GM10248 (cell line): ENCODE results near the gene ACTL10.

Experiments used
- CTCF ChIA-PET: fragments of 300-600 bp; sonication (Branson Sonifier 250); formaldehyde crosslinking; extraction: SDS; loops from one replicate; lab custom pipeline; 2021; ENCODE audit warnings: antibody characterized with exemption; lab: Yijun Ruan, JAX
- POLR2A ChIA-PET: fragments of 350-650 bp; sonication (Branson Sonifier 250); formaldehyde crosslinking; extraction: SDS; loops from one replicate; lab custom pipeline; 2020; ENCODE audit warnings: antibody characterized with exemption; lab: Yijun Ruan, JAX
- DNase-seq: peaks from one replicate; pipeline ENCODE4 v3.0.0; 2012; ENCODE audit errors: extremely low spot score
- TF ChIP-seq, protein P1 (sequence below): IDR thresholded peaks from 2 replicates; pipeline ENCODE4 v1.5.1; 2012; ENCODE audit warnings: mild to moderate bottlenecking, low read depth; ENCODE audit errors: extremely low read depth, missing control alignments, control extremely low read depth

ACTL10 gene

DNA sequence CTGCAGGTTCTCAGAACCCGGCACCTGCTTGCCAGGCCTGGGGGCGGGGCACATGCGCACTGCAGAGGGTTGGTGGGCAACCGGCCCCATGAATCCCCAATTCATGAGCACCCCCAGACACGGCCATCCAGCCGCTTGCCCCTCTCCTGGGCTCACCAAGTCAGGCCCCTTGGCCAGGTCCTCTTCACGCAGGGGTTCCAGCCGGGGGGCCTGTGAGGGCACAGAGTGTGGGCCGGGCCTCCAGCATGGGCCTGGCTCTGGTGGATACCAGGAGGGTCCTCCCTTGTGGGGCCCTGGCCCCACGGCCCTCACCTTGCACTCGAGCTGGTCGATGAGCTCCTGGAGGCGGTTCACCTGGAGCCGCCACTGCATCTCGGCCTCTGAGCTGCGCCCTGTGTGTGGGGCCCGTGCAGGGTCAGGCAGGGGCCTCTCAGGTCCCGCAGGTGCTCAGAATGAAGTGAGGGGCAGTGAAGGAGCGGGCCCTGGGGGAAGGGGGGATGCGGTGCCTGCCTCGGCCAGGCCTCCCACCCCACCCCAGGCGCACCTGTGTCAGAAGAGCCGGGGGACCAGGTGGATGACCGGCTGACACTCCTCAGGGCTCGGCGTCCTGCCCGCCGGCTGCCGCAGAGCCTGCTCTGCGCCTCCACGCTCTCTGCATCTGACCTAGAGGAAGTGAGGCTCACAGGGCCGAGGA is 7.3 kb upstream of the ACTL10 start:
- TF ChIP-seq, protein P1, sequence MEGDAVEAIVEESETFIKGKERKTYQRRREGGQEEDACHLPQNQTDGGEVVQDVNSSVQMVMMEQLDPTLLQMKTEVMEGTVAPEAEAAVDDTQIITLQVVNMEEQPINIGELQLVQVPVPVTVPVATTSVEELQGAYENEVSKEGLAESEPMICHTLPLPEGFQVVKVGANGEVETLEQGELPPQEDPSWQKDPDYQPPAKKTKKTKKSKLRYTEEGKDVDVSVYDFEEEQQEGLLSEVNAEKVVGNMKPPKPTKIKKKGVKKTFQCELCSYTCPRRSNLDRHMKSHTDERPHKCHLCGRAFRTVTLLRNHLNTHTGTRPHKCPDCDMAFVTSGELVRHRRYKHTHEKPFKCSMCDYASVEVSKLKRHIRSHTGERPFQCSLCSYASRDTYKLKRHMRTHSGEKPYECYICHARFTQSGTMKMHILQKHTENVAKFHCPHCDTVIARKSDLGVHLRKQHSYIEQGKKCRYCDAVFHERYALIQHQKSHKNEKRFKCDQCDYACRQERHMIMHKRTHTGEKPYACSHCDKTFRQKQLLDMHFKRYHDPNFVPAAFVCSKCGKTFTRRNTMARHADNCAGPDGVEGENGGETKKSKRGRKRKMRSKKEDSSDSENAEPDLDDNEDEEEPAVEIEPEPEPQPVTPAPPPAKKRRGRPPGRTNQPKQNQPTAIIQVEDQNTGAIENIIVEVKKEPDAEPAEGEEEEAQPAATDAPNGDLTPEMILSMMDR, result no peak
- ChIA-PET CTCF (interaction anchor here (1.2 kb wide), 1 partner anchor 8 kb away, joined by 3 read pairs; no protein-coding TSS in a partner anchor), POLR2A (no interaction called here)
- no peak for DNase-seq

DNA sequence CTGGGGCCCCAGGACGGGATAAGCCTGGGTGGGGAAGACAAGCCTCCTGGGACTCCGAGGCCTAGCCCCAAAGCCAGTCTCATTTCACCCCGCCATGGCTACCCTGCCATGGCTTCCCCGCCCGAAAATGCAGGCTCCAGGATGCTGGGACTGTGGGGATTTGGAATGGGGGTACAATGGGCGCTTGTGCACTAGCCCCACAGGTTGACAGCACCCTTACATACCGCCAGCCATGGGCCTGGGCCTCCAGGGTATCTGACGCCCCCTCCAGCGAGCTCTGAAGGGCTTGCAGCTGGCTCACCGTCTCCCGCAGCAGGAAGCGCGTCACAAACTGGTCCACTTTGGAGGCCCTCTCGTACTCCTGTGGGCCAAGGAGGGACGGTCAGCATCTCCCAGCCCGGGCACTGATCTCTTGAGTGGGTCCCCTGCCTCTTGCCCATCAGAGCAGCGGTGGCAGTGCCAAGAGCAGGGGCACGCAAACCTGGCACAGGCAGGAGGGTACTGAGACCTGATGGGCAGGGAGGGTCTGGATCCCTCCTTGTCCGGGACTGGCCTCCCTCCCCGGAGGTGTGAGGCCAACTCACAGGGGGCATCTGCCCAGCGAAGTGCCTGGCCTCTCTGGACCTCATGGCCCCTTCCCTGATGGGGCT is 6.6 kb upstream of the ACTL10 start:
- ChIA-PET CTCF (no interaction called here), POLR2A (no interaction called here)
- DNase-seq, result no peak
- TF ChIP-seq, protein P1, result no peak

DNA sequence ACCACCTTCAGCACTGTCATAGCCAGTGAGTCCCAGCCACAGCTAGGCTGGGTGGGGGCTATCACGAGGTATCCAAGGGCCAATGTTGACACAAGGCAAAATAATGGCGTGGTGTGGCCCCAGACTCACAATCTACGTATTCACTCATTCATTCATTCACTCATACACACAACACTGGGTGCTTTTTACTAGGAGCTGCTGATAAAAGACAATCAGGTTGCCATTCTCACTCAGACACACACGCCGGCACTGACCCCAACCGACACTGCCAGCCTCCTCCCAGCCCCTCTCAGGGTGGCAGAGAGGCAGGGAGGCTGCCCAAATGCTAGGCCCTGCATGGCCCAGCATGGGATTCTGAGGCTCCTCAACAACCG is 6.1 kb upstream of the ACTL10 start:
- POLR2A ChIA-PET, result interaction anchor here (0.5 kb wide), 1 partner anchor 70 kb away, joined by 3 read pairs; no protein-coding TSS in a partner anchor
- CTCF ChIA-PET, result interaction anchor here (0.9 to 1.5 kb wide), 2 partner anchors 10 to 203 kb away, joined by 3 read pairs; no protein-coding TSS in a partner anchor
- TF ChIP-seq, protein P1, result no peak
- DNase-seq, result no peak

DNA sequence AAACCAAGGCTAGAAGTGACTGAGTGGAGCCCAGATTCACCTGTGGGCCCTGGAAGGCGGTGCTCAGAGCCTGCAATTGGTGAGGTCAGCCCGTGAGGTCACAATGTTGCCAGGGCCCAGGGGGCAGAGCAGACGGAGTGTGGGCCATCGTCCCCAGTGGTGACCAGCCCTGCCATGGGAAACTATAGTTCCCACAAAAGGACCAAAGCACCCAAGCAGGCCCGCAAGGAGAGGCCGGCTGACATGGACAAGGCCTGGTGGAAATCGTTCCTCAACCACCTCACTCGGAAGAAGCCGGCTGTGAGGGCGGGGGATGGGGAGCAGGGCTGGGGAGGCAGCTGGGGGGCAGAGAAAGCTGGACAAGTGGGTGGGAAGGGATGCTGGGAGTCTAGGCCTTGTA is 4.6 kb upstream of the ACTL10 start, which contains the start of gene C20orf144:
C20orf144 (plus strand) TSS at position 156 of the 400 bp plus-strand sequence; CDS start at position 175, 19 bp downstream.
- POLR2A ChIA-PET, result no interaction called here
- TF ChIP-seq, protein P1, result no peak
- CTCF ChIA-PET, result interaction anchor here (1.5 to 2.0 kb wide), 2 partner anchors 9 to 205 kb away, joined by 3 to 16 read pairs; no protein-coding TSS in a partner anchor

DNA sequence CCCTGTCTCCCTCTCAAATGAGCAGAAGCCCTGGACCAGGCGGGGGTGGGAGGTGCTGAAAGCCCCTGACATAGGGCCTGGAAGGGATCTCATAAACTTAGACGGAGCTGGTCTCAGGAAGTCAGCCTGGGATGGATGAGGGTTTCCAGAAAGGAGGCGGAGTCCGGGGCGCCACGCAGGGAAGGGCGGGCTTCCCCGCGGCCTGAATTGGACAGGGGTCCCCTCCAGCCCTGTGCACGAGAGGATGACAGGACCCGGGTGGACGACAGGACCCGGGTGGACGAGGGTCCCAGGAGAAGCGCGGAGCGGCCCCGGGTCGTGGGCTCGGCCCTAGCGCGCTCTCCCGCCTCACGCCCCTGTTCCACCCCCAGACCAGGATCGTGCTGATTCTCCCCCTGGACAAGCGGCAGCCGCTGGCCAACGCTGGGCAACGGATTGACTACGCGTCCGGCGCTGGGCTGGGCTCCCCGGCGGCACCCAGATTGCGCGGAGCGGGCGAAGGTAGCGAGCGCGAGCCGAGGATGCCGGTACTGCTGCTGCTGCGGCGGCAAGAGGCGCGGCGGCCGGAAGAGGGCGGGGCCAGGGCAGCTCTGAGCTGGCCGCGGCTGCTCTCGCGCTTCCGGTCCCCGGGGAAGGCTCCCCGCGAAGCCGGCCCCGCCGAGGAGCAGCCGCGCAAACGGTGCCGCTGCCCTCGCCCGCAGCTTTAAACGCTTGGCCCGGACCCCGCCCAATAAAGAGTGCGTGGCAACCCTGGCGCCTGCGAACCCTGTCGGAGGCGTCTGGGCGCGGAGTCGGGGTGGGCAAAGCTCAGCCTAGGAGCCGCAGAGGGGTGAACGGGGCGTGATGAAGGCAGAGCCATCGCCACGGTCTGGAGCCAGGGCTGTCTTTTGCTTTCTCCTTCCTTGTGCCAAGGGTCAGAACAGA is 3.3 kb upstream of the ACTL10 start:
- TF ChIP-seq, protein P1, result no peak
- ChIA-PET CTCF (interaction anchor here (0.5 to 2.0 kb wide), 8 partner anchors 11 to 206 kb away, joined by 3 to 16 read pairs (median 4); no protein-coding TSS in a partner anchor), POLR2A (interaction anchor here (0.5 to 1.6 kb wide), 5 partner anchors 10 to 1125 kb away, joined by 3 to 12 read pairs (median 3); no protein-coding TSS in a partner anchor)
- DNase-seq, result peak; percentile 91

More for the DNA sequence above, 4.6 kb upstream of the ACTL10 start, which contains the start of gene C20orf144:
- no peak for DNase-seq
